Measurements from ENCODE around the gene EDN3.

- no peak for TF ChIP-seq CTCF (IDR thresholded peaks at IDR 0.05)
- TF ChIP-seq POLR2A (IDR thresholded peaks at IDR 0.05): no peak
These were observed 30.0 kb upstream of the EDN3 start for GRCh38 chr20:59270380-59270779.

Data from thyroid gland (tissue), 4 donors.